Measurements from ENCODE around the gene PLK5.

The PLK5 gene

DNA sequence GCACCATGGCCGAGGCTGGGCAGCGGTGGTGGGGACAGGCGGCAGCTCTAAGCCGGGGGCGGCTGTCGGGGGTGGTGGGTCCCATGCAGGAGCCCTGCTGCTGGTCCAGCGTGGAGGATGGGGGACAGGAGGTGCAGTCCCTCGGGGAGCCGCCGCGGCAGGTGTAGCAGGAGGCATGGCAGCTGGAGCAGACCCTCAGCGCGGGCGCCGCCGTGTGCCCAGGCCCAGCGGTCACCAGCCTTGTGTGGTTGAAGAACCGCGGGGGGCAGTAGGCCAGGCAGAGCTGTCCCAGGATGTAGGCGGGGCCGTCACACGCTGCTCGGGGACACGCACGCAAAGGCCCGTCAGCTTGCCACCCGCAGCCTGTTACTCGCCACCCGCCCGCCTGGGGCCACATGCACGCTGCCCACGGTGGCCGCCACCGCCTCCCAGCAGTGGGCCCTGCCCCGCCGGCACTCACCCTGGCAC is 42.0 kb upstream of the PLK5 start:
- in situ Hi-C loops (cut with MboI; ENCODE audit: low pct_unique_long_range_greater_than_20kb, low sequenced_read_pairs, unreplicated experiment), result no loop called here
- peak; percentile 27 for DNase-seq (ENCODE audit: low spot score)
- TF ChIP-seq, protein P1, sequence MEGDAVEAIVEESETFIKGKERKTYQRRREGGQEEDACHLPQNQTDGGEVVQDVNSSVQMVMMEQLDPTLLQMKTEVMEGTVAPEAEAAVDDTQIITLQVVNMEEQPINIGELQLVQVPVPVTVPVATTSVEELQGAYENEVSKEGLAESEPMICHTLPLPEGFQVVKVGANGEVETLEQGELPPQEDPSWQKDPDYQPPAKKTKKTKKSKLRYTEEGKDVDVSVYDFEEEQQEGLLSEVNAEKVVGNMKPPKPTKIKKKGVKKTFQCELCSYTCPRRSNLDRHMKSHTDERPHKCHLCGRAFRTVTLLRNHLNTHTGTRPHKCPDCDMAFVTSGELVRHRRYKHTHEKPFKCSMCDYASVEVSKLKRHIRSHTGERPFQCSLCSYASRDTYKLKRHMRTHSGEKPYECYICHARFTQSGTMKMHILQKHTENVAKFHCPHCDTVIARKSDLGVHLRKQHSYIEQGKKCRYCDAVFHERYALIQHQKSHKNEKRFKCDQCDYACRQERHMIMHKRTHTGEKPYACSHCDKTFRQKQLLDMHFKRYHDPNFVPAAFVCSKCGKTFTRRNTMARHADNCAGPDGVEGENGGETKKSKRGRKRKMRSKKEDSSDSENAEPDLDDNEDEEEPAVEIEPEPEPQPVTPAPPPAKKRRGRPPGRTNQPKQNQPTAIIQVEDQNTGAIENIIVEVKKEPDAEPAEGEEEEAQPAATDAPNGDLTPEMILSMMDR (IDR thresholded peaks at IDR 0.05; ENCODE audit: extremely low read depth, insufficient read depth, missing control alignments), result no peak

DNA sequence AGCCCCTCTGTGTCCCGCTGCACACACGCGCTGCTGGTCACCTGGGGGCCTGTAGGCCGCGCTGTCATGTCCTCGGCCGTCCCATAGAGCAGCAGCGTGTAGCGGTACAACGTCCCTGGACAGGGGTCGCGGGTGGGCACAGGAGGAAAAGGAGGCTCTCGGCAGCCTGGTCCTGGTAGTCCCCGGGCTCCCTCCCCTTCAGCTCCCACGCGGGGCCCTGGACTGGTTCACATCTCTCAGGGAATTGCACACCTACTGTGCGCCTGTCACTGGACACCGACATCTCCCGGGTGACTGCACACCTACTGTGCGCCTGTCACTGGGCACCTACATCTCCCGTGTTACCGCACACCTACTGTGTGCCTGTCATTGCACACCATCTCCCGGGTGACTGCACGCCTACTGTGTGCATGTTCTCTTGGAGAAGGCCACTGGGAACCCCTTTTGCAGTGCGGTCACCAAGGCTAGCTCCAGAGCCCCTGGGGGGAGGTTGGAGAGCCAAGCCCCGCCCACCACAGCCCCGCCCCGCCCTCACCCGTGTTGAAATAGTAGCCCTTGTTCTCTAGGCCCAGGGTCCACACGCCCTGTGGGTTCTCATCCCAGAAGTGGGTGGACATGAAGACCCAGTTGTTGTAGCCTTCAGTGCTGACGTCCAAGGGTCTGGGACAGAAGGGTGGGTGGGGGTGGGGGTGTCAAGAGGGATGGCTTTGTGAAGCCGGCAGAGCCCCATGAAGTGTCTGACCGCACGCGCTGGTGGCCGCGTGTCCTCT is 41.3 kb upstream of the PLK5 start:
- peak; percentile 29 for DNase-seq (ENCODE audit: low spot score)
- in situ Hi-C loops (cut with MboI; ENCODE audit: low pct_unique_long_range_greater_than_20kb, low sequenced_read_pairs, unreplicated experiment), result no loop called here
- TF ChIP-seq, protein P1 (IDR thresholded peaks at IDR 0.05; ENCODE audit: extremely low read depth, insufficient read depth, missing control alignments), result no peak

DNA sequence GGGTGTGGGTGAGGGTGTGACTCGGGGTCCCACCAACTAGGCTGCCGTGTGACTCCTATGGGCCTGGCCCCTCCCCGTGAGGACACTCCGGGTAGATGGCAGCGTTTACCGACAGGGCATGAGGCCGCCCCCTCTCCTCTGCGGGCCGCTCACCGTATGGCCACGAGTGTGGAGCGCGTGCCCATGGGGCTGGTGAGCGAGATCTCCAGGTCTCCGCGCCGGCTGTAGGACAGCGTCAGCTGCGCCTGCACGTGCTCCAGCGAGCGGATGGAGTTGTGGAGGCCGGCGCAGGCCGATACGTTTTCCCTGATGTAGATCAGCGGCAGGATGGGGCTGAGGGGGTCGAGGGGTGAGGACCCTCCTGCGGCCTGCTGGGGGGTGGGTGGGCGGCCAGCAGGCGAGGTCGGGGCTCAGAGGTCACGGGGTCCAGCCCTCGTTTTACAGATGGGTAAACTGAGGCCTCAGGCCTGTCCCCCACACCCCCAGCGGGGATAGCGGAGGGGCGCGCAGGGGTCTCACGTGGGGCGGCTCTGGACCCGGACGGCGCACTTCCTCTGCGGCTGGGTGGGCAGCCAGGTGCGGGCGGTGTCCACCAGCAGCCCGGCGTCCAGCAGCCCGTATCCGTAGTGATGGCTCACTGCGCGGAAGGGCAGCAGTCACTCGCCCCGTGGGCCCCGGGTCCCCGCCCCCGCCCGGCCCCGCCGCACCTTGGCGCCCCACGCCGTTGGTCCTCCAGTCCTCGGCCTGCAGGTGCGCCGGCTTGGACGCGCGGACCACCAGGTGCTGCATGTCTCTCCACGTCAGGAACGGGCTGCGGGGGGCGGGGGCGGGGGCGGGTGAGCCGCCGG is 40.5 kb upstream of the PLK5 start:
- peak; percentile 25 for DNase-seq (ENCODE audit: low spot score)
- in situ Hi-C loops (cut with MboI; ENCODE audit: low pct_unique_long_range_greater_than_20kb, low sequenced_read_pairs, unreplicated experiment), result no loop called here
- TF ChIP-seq, protein P1 (IDR thresholded peaks at IDR 0.05; ENCODE audit: extremely low read depth, insufficient read depth, missing control alignments), result no peak

DNA sequence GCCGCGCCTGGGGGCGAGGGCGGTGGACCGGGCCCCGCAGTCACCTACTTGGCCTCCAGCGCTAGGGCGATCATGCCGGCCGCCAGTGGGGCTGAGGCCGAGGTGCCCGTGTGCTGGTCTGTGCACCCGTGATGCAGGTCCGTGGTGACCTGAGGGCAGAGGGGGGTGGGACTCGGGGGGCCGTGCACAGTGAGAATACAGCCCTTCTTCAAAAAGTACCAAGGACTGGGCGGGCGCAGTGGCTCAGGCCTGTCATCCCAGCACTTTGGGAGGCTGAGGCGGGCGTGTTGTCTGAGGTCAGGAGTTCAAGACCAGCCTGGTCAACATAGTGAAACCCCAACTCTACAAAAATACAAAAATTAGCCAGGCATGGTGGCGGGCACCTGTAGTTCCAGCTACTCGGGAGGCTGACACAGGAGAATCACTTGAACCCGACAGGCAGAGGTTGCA is 39.9 kb upstream of the PLK5 start:
- TF ChIP-seq, protein P1 (IDR thresholded peaks at IDR 0.05; ENCODE audit: extremely low read depth, insufficient read depth, missing control alignments), result no peak
- in situ Hi-C loops (cut with MboI; ENCODE audit: low pct_unique_long_range_greater_than_20kb, low sequenced_read_pairs, unreplicated experiment), result no loop called here
- DNase-seq (ENCODE audit: low spot score), result peak; percentile 18

DNA sequence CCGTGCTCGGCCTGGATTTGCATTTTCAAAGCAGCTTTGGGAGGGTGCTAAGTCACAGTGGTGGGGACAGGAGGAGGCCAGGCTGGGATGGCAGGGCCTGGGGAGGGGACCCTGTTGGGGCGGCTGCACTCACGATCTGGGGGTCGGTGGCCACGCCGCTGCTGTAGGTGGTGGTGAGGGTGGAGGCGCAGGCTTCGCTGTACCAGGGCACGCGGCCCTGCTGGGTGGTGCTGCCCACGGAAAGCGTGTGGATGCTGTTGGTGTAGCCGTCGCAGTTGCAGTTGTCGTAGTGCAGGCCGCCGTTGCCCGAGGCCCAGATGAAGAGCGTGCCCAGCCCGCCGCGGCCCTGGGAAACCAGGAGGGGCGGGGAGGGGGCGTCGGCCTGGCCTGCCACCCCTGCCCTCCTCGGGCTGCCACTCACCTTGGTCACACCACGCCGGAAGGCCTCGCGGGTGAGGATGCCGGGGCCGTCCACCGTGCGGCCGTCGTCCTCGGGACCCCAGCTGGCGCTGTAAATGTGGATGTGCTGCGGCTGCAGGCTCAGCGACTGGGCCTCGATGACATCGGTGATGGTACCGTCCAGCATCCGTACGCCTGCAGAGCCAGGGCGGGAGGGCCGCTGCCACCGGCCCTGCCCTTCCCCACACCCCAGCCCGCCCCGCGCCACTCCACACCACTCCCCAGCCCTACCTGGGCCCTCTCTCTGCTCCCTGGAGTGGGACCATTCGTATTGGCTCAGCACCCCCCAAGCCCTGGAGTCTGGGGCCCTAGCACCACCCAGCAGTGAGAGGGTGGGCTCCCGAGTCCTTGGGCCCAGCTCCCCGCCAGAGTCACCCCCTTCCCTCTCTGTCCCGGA is 36.9 kb upstream of the PLK5 start:
- TF ChIP-seq, protein P1 (IDR thresholded peaks at IDR 0.05; ENCODE audit: extremely low read depth, insufficient read depth, missing control alignments), result no peak
- in situ Hi-C loops (cut with MboI; ENCODE audit: low pct_unique_long_range_greater_than_20kb, low sequenced_read_pairs, unreplicated experiment), result no loop called here
- DNase-seq (ENCODE audit: low spot score), result no peak

All from GM13977 (cell line).